ENCODE measurements around the gene XIAP. TPM values are rescaled to one million over a fixed set of nuclear protein-coding genes. Genes with fewer than 3 reads are reported as not detected.

The XIAP gene
- total RNA-seq, 6 experiments from 2014 or later = 15.4 to 28.0 (median 24.7) TPM

GRCh38 chrX:123851079-123851478 is 8.8 kb upstream of the XIAP start:
- Histone ChIP-seq H3K36me3 (no peaks in the 10 kb centered on the region), H3K27ac (no peak overlapping the region), H3K4me1 (no peaks in the 10 kb centered on the region), H3K4me3 (no peak overlapping the region), H3K9me3 (no peaks in the 10 kb centered on the region), H3K27me3 (no peaks in the 10 kb centered on the region)
- DNase-seq (no peak), ATAC-seq (no peak)
- 8% methylated on average over 1 of the region's 1 CpG for WGBS (ENCODE audit: insufficient coverage, low coverage, low lambda C conversion rate, missing lambda C conversion rate)
- TF ChIP-seq POLR2A (IDR thresholded peaks at IDR 0.05) (no peak), CTCF (IDR thresholded peaks at IDR 0.05) (no peak)
- intact Hi-C loops (cut with DNase I) = no loop called here

GRCh38 chrX:123854329-123854728 is 5.5 kb upstream of the XIAP start:
- TF ChIP-seq POLR2A (IDR thresholded peaks at IDR 0.05) = no peak
- no peak for TF ChIP-seq CTCF (IDR thresholded peaks at IDR 0.05)
- DNase-seq (no peak), ATAC-seq (no peak)
- no peak overlapping the region for H3K27ac ChIP-seq
- H3K36me3 ChIP-seq = no peaks in the 10 kb centered on the region
- intact Hi-C loops (cut with DNase I) = no loop called here
- H3K4me3 ChIP-seq = no peak overlapping the region
- H3K4me1 ChIP-seq = no peaks in the 10 kb centered on the region
- H3K9me3 ChIP-seq = no peaks in the 10 kb centered on the region
- WGBS (ENCODE audit: insufficient coverage, low coverage, low lambda C conversion rate, missing lambda C conversion rate) = 75% methylated on average over 2 of the region's 2 CpGs
- no peaks in the 10 kb centered on the region for H3K27me3 ChIP-seq

- no peaks in the 10 kb centered on the region for H3K9me3 ChIP-seq
- intact Hi-C loops (cut with DNase I) = no loop called here
- H3K4me1 ChIP-seq = no peaks in the 10 kb centered on the region
- H3K27ac ChIP-seq = peak overlapping the region; percentile 84 to 93 (median 93)
- peak overlapping the region; percentile 51 to 67 (median 63) for H3K4me3 ChIP-seq
- peak in 2 of 3 donors; percentile 75 to 76 for DNase-seq
- WGBS (ENCODE audit: insufficient coverage, low coverage, low lambda C conversion rate, missing lambda C conversion rate) = 12% methylated on average over 15 of the region's 15 CpGs
- TF ChIP-seq CTCF (IDR thresholded peaks at IDR 0.05) (no peak), POLR2A (IDR thresholded peaks at IDR 0.05) (no peak)
- peak; percentile 72 to 75 (median 73) for ATAC-seq
- no peaks in the 10 kb centered on the region for H3K27me3 ChIP-seq
- no peaks in the 10 kb centered on the region for H3K36me3 ChIP-seq
Measured at GRCh38 chrX:123859409-123859845, 426 bp upstream of the XIAP start.

- 37% methylated on average over 4 of the region's 4 CpGs for WGBS (ENCODE audit: insufficient coverage, low coverage, low lambda C conversion rate, missing lambda C conversion rate)
- Histone ChIP-seq H3K4me1 (no peaks in the 10 kb centered on the region), H3K27ac (peak overlapping the region; percentile 84 to 93 (median 93)), H3K27me3 (no peaks in the 10 kb centered on the region), H3K9me3 (no peaks in the 10 kb centered on the region), H3K4me3 (peak overlapping the region; percentile 51 to 67 (median 63)), H3K36me3 (no peaks in the 10 kb centered on the region)
- intact Hi-C loops (cut with DNase I) = no loop called here
- DNase-seq = no peak
- no peak for ATAC-seq
- TF ChIP-seq CTCF (IDR thresholded peaks at IDR 0.05) = no peak
- TF ChIP-seq POLR2A (IDR thresholded peaks at IDR 0.05) = no peak
Measured at GRCh38 chrX:123860983-123861382, 1.1 kb downstream of the XIAP start.

GRCh38 chrX:123869488-123869887 is 9.6 kb downstream of the XIAP start:
- ATAC-seq (peak in 1 of 4 donors; percentile 49), DNase-seq (no peak)
- H3K9me3 ChIP-seq = no peaks in the 10 kb centered on the region
- intact Hi-C loops (cut with DNase I) = no loop called here
- WGBS (ENCODE audit: insufficient coverage, low coverage, low lambda C conversion rate, missing lambda C conversion rate) = 72% methylated on average over 1 of the region's 1 CpG
- H3K36me3 ChIP-seq = no peaks in the 10 kb centered on the region
- H3K4me3 ChIP-seq = no peak overlapping the region
- TF ChIP-seq CTCF (IDR thresholded peaks at IDR 0.05) (no peak), POLR2A (IDR thresholded peaks at IDR 0.05) (no peak)
- no peak overlapping the region for H3K27ac ChIP-seq
- no peaks in the 10 kb centered on the region for H3K4me1 ChIP-seq
- H3K27me3 ChIP-seq = no peaks in the 10 kb centered on the region
